Ovary (tissue), 3 donors: ENCODE measurements around the gene HVCN1.

ENCODE experiments used
- EP300 ChIP-seq: sonication (generic); formaldehyde crosslinking; IDR thresholded peaks from one replicate; pipeline ENCODE4 v1.6.1; 2017; ENCODE audit warnings: antibody characterized with exemption
- POLR2A ChIP-seq: fragments of 450-650 bp; IDR thresholded peaks from one replicate; pipeline ENCODE4 v1.6.1; 2017; ENCODE audit warnings: antibody characterized with exemption, mild to moderate bottlenecking, moderate library complexity
- TF ChIP-seq, protein P1 (sequence below), 3 donors: fragments of 450-650 bp in 2 of 3; fragments of 200-600 bp in 1 of 3; IDR thresholded peaks; one replicate each; pipeline versions ENCODE4 v1.5.1 to v1.8.0; 2016 to 2022; ENCODE audit warnings: antibody characterized with exemption in 3 of 3, mild to moderate bottlenecking in 1 of 3
- donor health status: DM: no; HTN: no; CAD: no.

DNA sequence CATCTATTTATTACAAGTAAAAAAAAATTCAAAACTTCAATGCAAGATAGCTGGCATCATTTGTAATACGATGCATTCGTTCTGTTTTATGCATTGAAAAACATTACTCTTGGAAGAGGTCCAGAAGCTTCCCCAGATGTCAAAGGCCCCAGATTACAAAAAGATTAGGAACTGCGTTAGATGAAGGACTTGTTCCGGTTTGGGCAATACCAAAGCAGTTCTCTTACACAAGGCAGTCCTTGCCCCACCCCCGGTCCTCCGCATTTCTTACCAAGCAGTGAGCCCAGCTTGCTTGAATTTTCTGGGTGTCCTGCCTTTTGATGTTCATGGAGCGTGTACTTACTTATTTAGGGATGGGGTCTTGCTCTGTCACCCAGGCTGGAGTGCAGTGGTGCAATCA, 4.8 kb upstream of the HVCN1 start:
- TF ChIP-seq, protein P1, sequence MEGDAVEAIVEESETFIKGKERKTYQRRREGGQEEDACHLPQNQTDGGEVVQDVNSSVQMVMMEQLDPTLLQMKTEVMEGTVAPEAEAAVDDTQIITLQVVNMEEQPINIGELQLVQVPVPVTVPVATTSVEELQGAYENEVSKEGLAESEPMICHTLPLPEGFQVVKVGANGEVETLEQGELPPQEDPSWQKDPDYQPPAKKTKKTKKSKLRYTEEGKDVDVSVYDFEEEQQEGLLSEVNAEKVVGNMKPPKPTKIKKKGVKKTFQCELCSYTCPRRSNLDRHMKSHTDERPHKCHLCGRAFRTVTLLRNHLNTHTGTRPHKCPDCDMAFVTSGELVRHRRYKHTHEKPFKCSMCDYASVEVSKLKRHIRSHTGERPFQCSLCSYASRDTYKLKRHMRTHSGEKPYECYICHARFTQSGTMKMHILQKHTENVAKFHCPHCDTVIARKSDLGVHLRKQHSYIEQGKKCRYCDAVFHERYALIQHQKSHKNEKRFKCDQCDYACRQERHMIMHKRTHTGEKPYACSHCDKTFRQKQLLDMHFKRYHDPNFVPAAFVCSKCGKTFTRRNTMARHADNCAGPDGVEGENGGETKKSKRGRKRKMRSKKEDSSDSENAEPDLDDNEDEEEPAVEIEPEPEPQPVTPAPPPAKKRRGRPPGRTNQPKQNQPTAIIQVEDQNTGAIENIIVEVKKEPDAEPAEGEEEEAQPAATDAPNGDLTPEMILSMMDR (IDR thresholded peaks at IDR 0.05): no peak
- TF ChIP-seq POLR2A: no peak
- TF ChIP-seq EP300: no peak
